HG03521 (cell line): Measurements from ENCODE around the gene SSX4B.
"Not testable (repeated sequence)": the region's sequence is repeated elsewhere in the genome, so short reads cannot be mapped to it uniquely, and the experiment has no call there.

Experiments used
- ATAC-seq: cut with Tn5 transposase; IDR thresholded peaks from one replicate; pipeline ENCODE4 v1.9.1; 2021; ENCODE audit warnings: mild to moderate bottlenecking, moderate library complexity; ENCODE audit not compliant: unreplicated experiment

The SSX4B gene

GRCh38 chrX:48411860-48412259, at the start of gene SSX4B:
TSS of gene SSX4B (minus strand) at chrX:48411960. CDS start at chrX:48411372, 588 bp downstream.
- not testable (repeated sequence) for ATAC-seq

GRCh38 chrX:48460606-48461005, 48.8 kb upstream of the SSX4B start:
- no peak for ATAC-seq

- no peak for ATAC-seq
These were observed 48.3 kb upstream of the SSX4B start for GRCh38 chrX:48460031-48460430.

- no peak for ATAC-seq
These were observed 47.7 kb upstream of the SSX4B start for GRCh38 chrX:48459483-48459882.

- no peak for ATAC-seq
These were observed 47.0 kb upstream of the SSX4B start for GRCh38 chrX:48458711-48459110.

- ATAC-seq, result no peak
These were observed 45.0 kb upstream of the SSX4B start for GRCh38 chrX:48456628-48457331.

- ATAC-seq, result no peak
These were observed 39.9 kb upstream of the SSX4B start for GRCh38 chrX:48451708-48452107.

GRCh38 chrX:48450076-48450475, 38.3 kb upstream of the SSX4B start:
- no peak for ATAC-seq

GRCh38 chrX:48447201-48447600, 35.4 kb upstream of the SSX4B start:
- ATAC-seq, result not testable (repeated sequence)

GRCh38 chrX:48433713-48434112, 22.0 kb upstream of the SSX4B start:
- ATAC-seq, result not testable (repeated sequence)

- ATAC-seq, result not testable (repeated sequence)
These were observed 18.4 kb upstream of the SSX4B start for GRCh38 chrX:48430166-48430565.

- not testable (repeated sequence) for ATAC-seq
These were observed 17.8 kb upstream of the SSX4B start for GRCh38 chrX:48429606-48430005.

- ATAC-seq, result not testable (repeated sequence)
These were observed 15.4 kb upstream of the SSX4B start for GRCh38 chrX:48427027-48427716.

- not testable (repeated sequence) for ATAC-seq
These were observed 13.9 kb downstream of the SSX4B start for GRCh38 chrX:48397825-48398224.

- not testable (repeated sequence) for ATAC-seq
These were observed 14.8 kb downstream of the SSX4B start for GRCh38 chrX:48396931-48397330.

GRCh38 chrX:48383239-48383638, 28.5 kb downstream of the SSX4B start, which contains the start of gene SSX4:
TSS of gene SSX4 (plus strand) at chrX:48383539. CDS start at chrX:48384054, 515 bp downstream.
- ATAC-seq, result not testable (repeated sequence)

GRCh38 chrX:48370408-48370807, 41.4 kb downstream of the SSX4B start:
- ATAC-seq, result not testable (repeated sequence)

GRCh38 chrX:48367717-48368408, 43.9 kb downstream of the SSX4B start:
- ATAC-seq, result not testable (repeated sequence)

GRCh38 chrX:48359281-48359680, 52.5 kb downstream of the SSX4B start:
- ATAC-seq, result not testable (repeated sequence)

GRCh38 chrX:48357681-48358080, 54.1 kb downstream of the SSX4B start:
- ATAC-seq, result no peak

GRCh38 chrX:48356315-48357094, 55.3 kb downstream of the SSX4B start, which contains the start of gene SSX3:
TSS of gene SSX3 (minus strand) at chrX:48356703. CDS start at chrX:48355249, 1,454 bp downstream.
- ATAC-seq, result not testable (repeated sequence)
